ENCODE measurements around the gene CADPS2. TPM values are rescaled to one million over a fixed set of nuclear protein-coding genes. Genes with fewer than 3 reads are reported as not detected.
A peak's percentile ranks its signal among the peaks of the same experiment; 100 is the strongest.

Gene CADPS2
- not detected in 2 replicates for total RNA-seq
- total RNA-seq (2013): 0.16 TPM
- polyA plus RNA-seq: not detected in 2 replicates
- 0.07 TPM in 1 of 2 replicates, not detected in the other for polyA minus RNA-seq

- H3K27ac ChIP-seq (ENCODE audit: low read length in 2 of 2): no peak within 1 kb of the TSS
- H3K9me3 Mint-ChIP-seq (ENCODE audit: insufficient read depth): no peaks in the 10 kb centered on the region
- DNase-seq (peak; percentile 3), ATAC-seq (ENCODE audit: low read depth) (no peak)
- peak within 1 kb of the TSS; percentile 67 for H3K4me2 ChIP-seq (replicated peaks; ENCODE audit: low read depth, low read length, poor library complexity, severe bottlenecking)
- under 1% methylated on average over 61 of the region's 73 CpGs for whole genome bisulfite sequencing (ENCODE audit: insufficient coverage)
- H3K27me3 ChIP-seq (replicated peaks in 1 of 4; ENCODE audit: control extremely low read depth in 1 of 4, control insufficient read depth in 3 of 4, insufficient read depth in 4 of 4, low read length in 3 of 4): peaks cover 0 to 33% (median 26%) of the 10 kb centered on the region in 4 experiments
- H3K27me3 Mint-ChIP-seq: peaks cover 52% of the 10 kb centered on the region
- no peaks in the 10 kb centered on the region for H4K20me1 ChIP-seq (ENCODE audit: control insufficient read depth, insufficient read depth, low read length, poor library complexity, severe bottlenecking)
- H2AFZ ChIP-seq (ENCODE audit: insufficient read depth, low read depth, low read length, poor library complexity, severe bottlenecking): peak within 1 kb of the TSS; percentile 54
- peak within 1 kb of the TSS in 3 of 5 experiments; percentile 18 to 30 (median 30) for H3K4me3 ChIP-seq (ENCODE audit: control extremely low read depth in 1 of 5, extremely low read depth in 1 of 5, insufficient read depth in 1 of 5, low read depth in 2 of 5, low read length in 4 of 5)
- TF ChIP-seq, protein P1, sequence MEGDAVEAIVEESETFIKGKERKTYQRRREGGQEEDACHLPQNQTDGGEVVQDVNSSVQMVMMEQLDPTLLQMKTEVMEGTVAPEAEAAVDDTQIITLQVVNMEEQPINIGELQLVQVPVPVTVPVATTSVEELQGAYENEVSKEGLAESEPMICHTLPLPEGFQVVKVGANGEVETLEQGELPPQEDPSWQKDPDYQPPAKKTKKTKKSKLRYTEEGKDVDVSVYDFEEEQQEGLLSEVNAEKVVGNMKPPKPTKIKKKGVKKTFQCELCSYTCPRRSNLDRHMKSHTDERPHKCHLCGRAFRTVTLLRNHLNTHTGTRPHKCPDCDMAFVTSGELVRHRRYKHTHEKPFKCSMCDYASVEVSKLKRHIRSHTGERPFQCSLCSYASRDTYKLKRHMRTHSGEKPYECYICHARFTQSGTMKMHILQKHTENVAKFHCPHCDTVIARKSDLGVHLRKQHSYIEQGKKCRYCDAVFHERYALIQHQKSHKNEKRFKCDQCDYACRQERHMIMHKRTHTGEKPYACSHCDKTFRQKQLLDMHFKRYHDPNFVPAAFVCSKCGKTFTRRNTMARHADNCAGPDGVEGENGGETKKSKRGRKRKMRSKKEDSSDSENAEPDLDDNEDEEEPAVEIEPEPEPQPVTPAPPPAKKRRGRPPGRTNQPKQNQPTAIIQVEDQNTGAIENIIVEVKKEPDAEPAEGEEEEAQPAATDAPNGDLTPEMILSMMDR (IDR thresholded peaks at IDR 0.05): no peak
- TF ChIP-seq EZH2 (IDR thresholded peaks at IDR 0.05; ENCODE audit: borderline replicate concordance, insufficient read depth, low read depth, low read length, poor library complexity, severe bottlenecking): no peak
- H3K4me3 Mint-ChIP-seq: peak within 1 kb of the TSS; percentile 69
- peaks cover 10% of the 10 kb centered on the region for H3K4me1 Mint-ChIP-seq
- no peak within 1 kb of the TSS for H3K9ac ChIP-seq (ENCODE audit: low read length)
- no peaks in the 10 kb centered on the region for H3K79me2 ChIP-seq (ENCODE audit: control insufficient read depth, insufficient read depth, low read length)
- peaks cover 4 to 5% of the 10 kb centered on the region in 2 donors for H3K4me1 ChIP-seq (ENCODE audit: control insufficient read depth in 2 of 2, insufficient read depth in 2 of 2, low read length in 2 of 2)
- no peaks in the 10 kb centered on the region for H3K36me3 ChIP-seq (replicated peaks in 1 of 2; ENCODE audit: control extremely low read depth in 1 of 2, control insufficient read depth in 1 of 2, extremely low read depth in 1 of 2, insufficient read depth in 2 of 2, low read length in 1 of 2)
- intact Hi-C loops (cut with micrococcal nuclease): no loop called here
- no peak within 1 kb of the TSS for H3K27ac Mint-ChIP-seq
- CTCF ChIA-PET: no interaction called here
- POLR2A ChIA-PET: no interaction called here
- H3K9me3 ChIP-seq (ENCODE audit: control extremely low read depth in 1 of 3, control insufficient read depth in 2 of 3, insufficient read depth in 1 of 3, low read length in 2 of 3): peaks cover 0 to 4% (median 0%) of the 10 kb centered on the region in 3 donors
Measured at GRCh38 chr7:122886357-122887081, at the start of gene CADPS2. Gene CADPS2 (minus strand): TSS chr7:122886460. CDS start chr7:122886337, 123 bp downstream.

- ChIA-PET POLR2A (no interaction called here), CTCF (no interaction called here)
- Histone ChIP-seq H3K9ac (ENCODE audit: low read length) (no peak overlapping the region), H4K20me1 (ENCODE audit: control insufficient read depth, insufficient read depth, low read length, poor library complexity, severe bottlenecking) (no peaks in the 10 kb centered on the region), H3K4me1 (ENCODE audit: control insufficient read depth in 2 of 2, insufficient read depth in 2 of 2, low read length in 2 of 2) (no peaks in the 10 kb centered on the region), H3K36me3 (replicated peaks in 1 of 2; ENCODE audit: control extremely low read depth in 1 of 2, control insufficient read depth in 1 of 2, extremely low read depth in 1 of 2, insufficient read depth in 2 of 2, low read length in 1 of 2) (no peaks in the 10 kb centered on the region), H2AFZ (ENCODE audit: insufficient read depth, low read depth, low read length, poor library complexity, severe bottlenecking) (no peak overlapping the region), H3K4me2 (replicated peaks; ENCODE audit: low read depth, low read length, poor library complexity, severe bottlenecking) (no peak overlapping the region), H3K27me3 (replicated peaks in 1 of 4; ENCODE audit: control extremely low read depth in 1 of 4, control insufficient read depth in 3 of 4, insufficient read depth in 4 of 4, low read length in 3 of 4) (no peaks in the 10 kb centered on the region), H3K79me2 (ENCODE audit: control insufficient read depth, insufficient read depth, low read length) (no peaks in the 10 kb centered on the region), H3K9me3 (ENCODE audit: control extremely low read depth in 1 of 3, control insufficient read depth in 2 of 3, insufficient read depth in 1 of 3, low read length in 2 of 3) (peaks cover 0 to 5% (median 0%) of the 10 kb centered on the region in 3 donors), H3K27ac (ENCODE audit: low read length in 2 of 2) (no peak overlapping the region), H3K4me3 (ENCODE audit: control extremely low read depth in 1 of 5, extremely low read depth in 1 of 5, insufficient read depth in 1 of 5, low read depth in 2 of 5, low read length in 4 of 5) (no peak overlapping the region)
- DNase-seq (no peak), ATAC-seq (ENCODE audit: low read depth) (no peak)
- Mint-ChIP-seq H3K27me3 (no peaks in the 10 kb centered on the region), H3K4me1 (no peaks in the 10 kb centered on the region), H3K9me3 (ENCODE audit: insufficient read depth) (no peaks in the 10 kb centered on the region), H3K4me3 (no peak overlapping the region), H3K27ac (no peak overlapping the region)
- TF ChIP-seq, protein P1 (IDR thresholded peaks at IDR 0.05): no peak
- no peak for TF ChIP-seq EZH2 (IDR thresholded peaks at IDR 0.05; ENCODE audit: borderline replicate concordance, insufficient read depth, low read depth, low read length, poor library complexity, severe bottlenecking)
- intact Hi-C loops (cut with micrococcal nuclease): no loop called here
Measured at GRCh38 chr7:122935620-122936019, 49.4 kb upstream of the CADPS2 start.
